ENCODE results near the gene GPC6. TPM values are rescaled to one million over a fixed set of nuclear protein-coding genes. Genes with fewer than 3 reads are reported as not detected.

Gene GPC6
- total and polyA plus RNA-seq, 2 donors (not counting 1 experiment from before 2014, with no cell fraction given): not detected

DNA sequence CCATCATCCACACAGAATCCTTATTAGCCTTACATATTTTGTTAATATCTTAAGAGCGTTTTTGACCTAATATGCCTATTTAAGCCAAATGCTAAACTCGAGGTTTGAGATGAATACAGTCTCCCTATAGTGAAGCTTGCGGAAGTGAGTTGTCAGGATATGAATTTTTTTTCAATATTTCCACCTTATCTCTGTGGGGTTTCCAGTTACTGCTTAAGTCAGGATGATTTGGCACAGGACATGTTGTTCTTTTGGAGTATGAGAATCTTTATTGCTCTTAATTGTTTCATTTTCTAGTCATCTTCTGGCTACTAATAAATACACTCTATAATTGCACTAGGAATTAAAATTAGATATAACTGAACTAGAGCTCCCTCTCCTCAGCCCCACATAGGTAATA lies 44.2 kb upstream of the GPC6 start:
- no peak for DNase-seq
- no peak for TF ChIP-seq EZH2 (IDR thresholded peaks at IDR 0.05; ENCODE audit: borderline replicate concordance, insufficient read depth, low read depth, low read length, poor library complexity, severe bottlenecking)
- TF ChIP-seq, protein P1, sequence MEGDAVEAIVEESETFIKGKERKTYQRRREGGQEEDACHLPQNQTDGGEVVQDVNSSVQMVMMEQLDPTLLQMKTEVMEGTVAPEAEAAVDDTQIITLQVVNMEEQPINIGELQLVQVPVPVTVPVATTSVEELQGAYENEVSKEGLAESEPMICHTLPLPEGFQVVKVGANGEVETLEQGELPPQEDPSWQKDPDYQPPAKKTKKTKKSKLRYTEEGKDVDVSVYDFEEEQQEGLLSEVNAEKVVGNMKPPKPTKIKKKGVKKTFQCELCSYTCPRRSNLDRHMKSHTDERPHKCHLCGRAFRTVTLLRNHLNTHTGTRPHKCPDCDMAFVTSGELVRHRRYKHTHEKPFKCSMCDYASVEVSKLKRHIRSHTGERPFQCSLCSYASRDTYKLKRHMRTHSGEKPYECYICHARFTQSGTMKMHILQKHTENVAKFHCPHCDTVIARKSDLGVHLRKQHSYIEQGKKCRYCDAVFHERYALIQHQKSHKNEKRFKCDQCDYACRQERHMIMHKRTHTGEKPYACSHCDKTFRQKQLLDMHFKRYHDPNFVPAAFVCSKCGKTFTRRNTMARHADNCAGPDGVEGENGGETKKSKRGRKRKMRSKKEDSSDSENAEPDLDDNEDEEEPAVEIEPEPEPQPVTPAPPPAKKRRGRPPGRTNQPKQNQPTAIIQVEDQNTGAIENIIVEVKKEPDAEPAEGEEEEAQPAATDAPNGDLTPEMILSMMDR (IDR thresholded peaks at IDR 0.05): no peak
- CTCF ChIA-PET: no interaction called here
- no peaks in the 10 kb centered on the region for H3K4me1 ChIP-seq (ENCODE audit: control insufficient read depth in 2 of 2, insufficient read depth in 2 of 2, low read length in 2 of 2)
- H3K9me3 ChIP-seq (ENCODE audit: control extremely low read depth in 1 of 3, control insufficient read depth in 2 of 3, insufficient read depth in 1 of 3, low read length in 2 of 3): peaks cover 0 to 2% (median 0%) of the 10 kb centered on the region in 3 donors
- no peak overlapping the region for H3K9ac ChIP-seq (ENCODE audit: low read length)
- intact Hi-C loops (cut with micrococcal nuclease): no loop called here
- no peaks in the 10 kb centered on the region for H3K79me2 ChIP-seq (ENCODE audit: control insufficient read depth, insufficient read depth, low read length)
- Mint-ChIP-seq H3K4me1 (no peaks in the 10 kb centered on the region), H3K4me3 (no peak overlapping the region), H3K9me3 (ENCODE audit: insufficient read depth) (peaks cover 5% of the 10 kb centered on the region), H3K27ac (no peak overlapping the region), H3K27me3 (no peaks in the 10 kb centered on the region)
- ATAC-seq (ENCODE audit: low read depth): no peak
- no peak overlapping the region for H3K4me2 ChIP-seq (replicated peaks; ENCODE audit: low read depth, low read length, poor library complexity, severe bottlenecking)
- no peaks in the 10 kb centered on the region for H3K27me3 ChIP-seq (replicated peaks in 1 of 4; ENCODE audit: control extremely low read depth in 1 of 4, control insufficient read depth in 3 of 4, insufficient read depth in 4 of 4, low read length in 3 of 4)
- no CpG with 5 or more reads among the region's 3 CpGs for WGBS (ENCODE audit: insufficient coverage)
- no peak overlapping the region for H3K27ac ChIP-seq (ENCODE audit: low read length in 2 of 2)
- no peak overlapping the region for H2AFZ ChIP-seq (ENCODE audit: insufficient read depth, low read depth, low read length, poor library complexity, severe bottlenecking)
- POLR2A ChIA-PET: no interaction called here
- no peak overlapping the region for H3K4me3 ChIP-seq (ENCODE audit: control extremely low read depth in 1 of 5, extremely low read depth in 1 of 5, insufficient read depth in 1 of 5, low read depth in 2 of 5, low read length in 4 of 5)
- H3K36me3 ChIP-seq (replicated peaks in 1 of 2; ENCODE audit: control extremely low read depth in 1 of 2, control insufficient read depth in 1 of 2, extremely low read depth in 1 of 2, insufficient read depth in 2 of 2, low read length in 1 of 2): no peaks in the 10 kb centered on the region
- no peaks in the 10 kb centered on the region for H4K20me1 ChIP-seq (ENCODE audit: control insufficient read depth, insufficient read depth, low read length, poor library complexity, severe bottlenecking)

- no peak overlapping the region for H3K4me2 ChIP-seq (replicated peaks; ENCODE audit: low read depth, low read length, poor library complexity, severe bottlenecking)
- peaks cover 0 to 2% (median 0%) of the 10 kb centered on the region in 3 donors for H3K9me3 ChIP-seq (ENCODE audit: control extremely low read depth in 1 of 3, control insufficient read depth in 2 of 3, insufficient read depth in 1 of 3, low read length in 2 of 3)
- CTCF ChIA-PET: no interaction called here
- ATAC-seq (ENCODE audit: low read depth) (no peak), DNase-seq (no peak)
- no peak overlapping the region for H3K4me3 ChIP-seq (ENCODE audit: control extremely low read depth in 1 of 5, extremely low read depth in 1 of 5, insufficient read depth in 1 of 5, low read depth in 2 of 5, low read length in 4 of 5)
- no peak overlapping the region for H3K27ac ChIP-seq (ENCODE audit: low read length in 2 of 2)
- H4K20me1 ChIP-seq (ENCODE audit: control insufficient read depth, insufficient read depth, low read length, poor library complexity, severe bottlenecking): no peaks in the 10 kb centered on the region
- Mint-ChIP-seq H3K4me3 (no peak overlapping the region), H3K4me1 (no peaks in the 10 kb centered on the region), H3K9me3 (ENCODE audit: insufficient read depth) (peaks cover 5% of the 10 kb centered on the region), H3K27ac (no peak overlapping the region), H3K27me3 (no peaks in the 10 kb centered on the region)
- no peaks in the 10 kb centered on the region for H3K4me1 ChIP-seq (ENCODE audit: control insufficient read depth in 2 of 2, insufficient read depth in 2 of 2, low read length in 2 of 2)
- TF ChIP-seq EZH2 (IDR thresholded peaks at IDR 0.05; ENCODE audit: borderline replicate concordance, insufficient read depth, low read depth, low read length, poor library complexity, severe bottlenecking): no peak
- TF ChIP-seq, protein P1 (IDR thresholded peaks at IDR 0.05): no peak
- H3K36me3 ChIP-seq (replicated peaks in 1 of 2; ENCODE audit: control extremely low read depth in 1 of 2, control insufficient read depth in 1 of 2, extremely low read depth in 1 of 2, insufficient read depth in 2 of 2, low read length in 1 of 2): no peaks in the 10 kb centered on the region
- no peaks in the 10 kb centered on the region for H3K79me2 ChIP-seq (ENCODE audit: control insufficient read depth, insufficient read depth, low read length)
- H2AFZ ChIP-seq (ENCODE audit: insufficient read depth, low read depth, low read length, poor library complexity, severe bottlenecking): no peak overlapping the region
- H3K27me3 ChIP-seq (replicated peaks in 1 of 4; ENCODE audit: control extremely low read depth in 1 of 4, control insufficient read depth in 3 of 4, insufficient read depth in 4 of 4, low read length in 3 of 4): no peaks in the 10 kb centered on the region
- intact Hi-C loops (cut with micrococcal nuclease): no loop called here
- POLR2A ChIA-PET: no interaction called here
- H3K9ac ChIP-seq (ENCODE audit: low read length): no peak overlapping the region
- WGBS (ENCODE audit: insufficient coverage): no CpG with 5 or more reads among the region's 1 CpG
These were observed 43.3 kb upstream of the GPC6 start for GRCh38 chr13:93183302-93183701.

Data from B cell (primary cell).